Measurements from ENCODE around the gene FGF11.
"Not testable (repeated sequence)": the region's sequence is repeated elsewhere in the genome, so short reads cannot be mapped to it uniquely, and the experiment has no call there.

FGF11 gene

DNA sequence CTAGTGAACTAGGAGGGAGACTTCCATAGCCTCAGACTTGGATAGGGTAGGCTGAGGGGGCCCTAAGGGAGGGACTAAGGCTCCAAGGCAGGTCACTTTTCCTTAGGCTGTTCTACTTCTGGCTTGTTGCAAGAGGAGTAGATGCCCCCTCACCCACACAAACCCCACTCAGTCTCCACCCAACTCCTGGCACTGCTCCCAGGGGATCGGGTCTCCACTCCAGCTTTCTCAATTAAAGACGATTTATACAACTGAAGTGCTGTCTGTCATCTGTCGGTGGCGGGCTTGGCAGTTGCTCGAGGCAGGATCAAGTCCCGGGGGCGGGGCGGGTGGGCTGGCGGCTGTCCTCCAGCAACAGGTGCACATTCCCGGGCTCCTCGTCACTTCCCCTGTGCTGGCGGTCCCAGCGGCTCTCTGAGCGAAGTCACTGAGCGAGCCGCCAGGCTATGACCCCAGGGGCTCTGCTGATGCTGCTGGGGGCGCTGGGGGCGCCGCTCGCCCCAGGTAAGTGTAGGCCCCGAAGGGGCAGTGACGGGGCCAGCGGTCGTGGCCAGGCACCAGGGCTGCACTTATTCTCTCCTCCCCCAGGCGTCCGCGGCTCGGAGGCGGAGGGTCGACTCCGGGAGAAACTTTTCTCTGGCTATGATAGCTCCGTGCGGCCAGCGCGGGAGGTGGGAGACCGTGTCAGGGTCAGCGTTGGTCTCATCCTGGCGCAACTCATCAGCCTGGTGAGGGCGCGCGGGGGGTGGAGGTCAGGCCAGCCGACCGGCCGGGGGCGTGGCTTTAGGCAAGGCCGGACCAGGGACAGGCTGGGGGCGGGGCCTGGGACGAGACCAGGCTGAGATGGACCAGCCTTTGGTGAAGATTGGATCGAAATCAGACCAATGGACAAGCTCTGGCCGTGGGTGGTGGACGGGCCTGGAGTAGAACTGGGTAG is 5.6 kb downstream of the FGF11 start, which contains the start of gene CHRNB1:
CHRNB1 (plus strand) TSS at position 380 of the 937 bp plus-strand sequence; CDS start at position 447, 67 bp downstream.
- FAIRE-seq (peak; percentile 73), DNase-seq (ENCODE audit: extremely low spot score, insufficient read length, low read depth) (no peak)

- no peak for DNase-seq (ENCODE audit: extremely low spot score, insufficient read length, low read depth)
- FAIRE-seq = peak; percentile 42
These were observed 6.3 kb downstream of the FGF11 start for GRCh38 chr17:7445619-7445968.

DNA sequence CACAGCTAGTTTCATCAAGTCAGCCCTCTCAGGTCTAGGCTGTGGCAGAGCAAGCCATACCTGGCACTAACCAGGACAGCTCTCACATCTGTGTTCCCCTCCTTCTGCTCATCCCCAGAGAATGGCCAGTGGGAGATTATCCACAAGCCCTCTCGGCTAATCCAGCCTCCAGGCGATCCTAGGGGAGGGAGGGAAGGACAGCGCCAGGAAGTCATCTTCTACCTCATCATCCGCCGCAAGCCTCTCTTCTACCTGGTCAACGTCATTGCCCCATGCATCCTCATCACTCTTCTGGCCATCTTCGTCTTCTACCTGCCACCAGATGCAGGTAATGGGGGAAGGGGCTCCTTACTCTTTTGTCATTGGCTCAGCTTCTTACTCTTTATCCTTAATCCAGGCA is 9.1 kb downstream of the FGF11 start:
- FAIRE-seq = no peak

DNA sequence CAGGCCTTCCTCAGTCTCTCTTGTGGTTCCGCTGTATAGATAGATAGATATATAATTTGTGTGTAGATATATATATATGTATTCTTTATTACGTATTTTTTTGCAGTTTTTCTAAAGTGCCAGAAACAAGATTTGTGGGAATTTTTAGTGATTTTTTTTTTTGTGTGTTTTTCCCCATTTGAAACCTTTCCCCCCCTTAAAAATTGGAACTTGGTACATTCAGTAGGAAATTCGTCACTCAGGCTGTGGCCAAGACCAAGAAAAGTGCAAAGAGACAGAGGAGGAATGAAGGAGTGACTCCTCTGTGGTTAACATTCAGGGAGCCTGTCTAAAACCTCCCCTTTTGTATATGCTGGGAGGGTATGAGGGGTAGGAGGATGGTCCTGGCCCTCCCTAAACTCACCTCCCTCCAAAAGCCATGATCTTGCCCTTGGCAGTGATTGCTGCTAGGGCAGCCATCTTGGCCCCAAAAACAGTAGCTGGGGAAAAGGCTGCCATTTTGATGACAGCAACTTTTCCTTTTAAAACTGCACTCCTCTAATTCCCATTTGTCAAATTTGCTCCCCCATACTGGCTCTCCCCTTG is 20.7 kb downstream of the FGF11 start:
- DNase-seq (ENCODE audit: extremely low spot score, insufficient read length, low read depth) = no peak
- no peak for FAIRE-seq

More for the DNA sequence above, 9.1 kb downstream of the FGF11 start:
- DNase-seq (ENCODE audit: extremely low spot score, insufficient read length, low read depth) = no peak

DNA sequence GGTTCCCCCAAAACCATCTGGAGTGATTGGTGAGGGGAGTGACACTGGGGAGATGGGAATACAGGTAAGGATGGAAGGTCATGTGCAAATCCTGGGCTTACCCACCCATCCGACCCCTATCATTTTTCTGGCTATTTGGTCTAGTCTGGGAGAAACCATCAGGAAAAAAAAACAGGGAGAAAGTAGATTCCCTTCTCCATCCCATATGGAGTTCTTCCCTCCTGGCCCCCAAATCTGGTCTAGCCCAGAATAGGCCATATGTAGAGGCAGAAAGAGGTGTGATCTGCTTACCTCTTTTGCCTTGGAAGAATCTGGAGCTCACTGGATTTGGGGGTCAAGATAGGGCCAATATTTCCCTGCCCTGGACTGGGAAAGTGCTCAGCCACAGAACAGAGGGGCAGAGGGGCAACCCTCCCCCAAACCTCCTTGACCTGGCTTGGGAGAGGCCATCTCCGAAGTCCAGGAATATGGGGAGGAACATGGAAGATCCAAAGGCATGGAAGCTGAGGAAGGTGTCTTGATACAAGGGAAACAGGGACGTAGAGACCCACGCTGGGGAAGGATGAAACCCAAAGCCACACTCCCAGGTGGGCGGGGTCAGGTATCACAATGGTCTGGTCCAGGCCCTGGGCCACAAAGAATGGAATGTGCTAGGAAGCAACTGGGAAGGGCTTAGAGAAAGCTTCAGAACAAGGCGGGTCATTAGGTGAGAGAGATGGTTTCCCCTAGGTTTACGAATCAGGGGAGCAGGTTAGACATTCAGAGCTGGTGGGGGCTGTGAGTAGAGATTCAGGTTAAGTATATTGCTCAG is 21.7 kb downstream of the FGF11 start:
- DNase-seq (ENCODE audit: extremely low spot score, insufficient read length, low read depth) (no peak), FAIRE-seq (no peak)

DNA sequence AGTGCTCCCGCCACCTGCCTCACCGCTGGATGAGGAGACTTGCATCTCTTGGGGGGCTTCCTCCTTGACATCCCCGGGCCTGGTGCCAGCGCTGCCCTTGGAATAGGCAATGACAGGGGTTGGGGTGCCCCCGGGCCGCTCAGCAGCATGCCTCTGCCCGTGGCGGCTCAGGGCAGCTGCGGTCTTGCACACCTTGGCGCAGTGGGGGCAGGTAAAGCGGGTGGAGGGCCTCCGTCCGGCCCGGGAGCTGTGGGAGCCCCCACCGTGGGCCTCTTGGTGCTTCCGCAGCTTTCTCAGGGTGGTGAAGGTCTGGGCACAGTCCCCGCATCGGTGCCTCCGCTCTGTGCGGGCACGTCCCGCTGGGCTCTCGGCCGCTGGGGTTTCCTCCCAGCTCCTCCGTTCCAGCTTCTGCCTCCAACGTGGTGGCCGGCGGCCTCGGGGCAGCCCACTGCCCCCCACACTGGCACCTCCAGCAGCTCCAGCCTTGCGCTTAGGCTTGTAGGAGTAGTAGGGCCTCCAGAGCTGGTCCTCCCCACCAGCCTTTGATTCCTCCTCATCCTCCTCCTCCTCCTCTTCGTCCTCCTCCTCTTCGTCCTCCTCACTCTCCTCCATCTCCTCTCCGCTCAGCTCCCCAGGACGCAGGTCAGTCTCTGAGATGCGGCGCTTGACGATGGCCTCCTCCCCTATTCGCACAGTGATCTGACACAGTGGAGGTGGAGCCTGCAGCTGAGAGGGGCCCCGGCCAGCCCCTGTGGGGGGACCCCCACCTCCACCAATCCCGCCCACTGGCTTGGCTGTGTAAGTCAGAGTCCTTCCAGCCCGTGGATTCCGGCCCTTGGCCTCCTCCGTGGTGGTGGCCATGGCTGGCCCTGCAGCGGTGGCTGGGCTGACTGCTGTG is 23.4 kb downstream of the FGF11 start:
- DNase-seq (ENCODE audit: extremely low spot score, insufficient read length, low read depth) (no peak), FAIRE-seq (no peak)

- DNase-seq (ENCODE audit: extremely low spot score, insufficient read length, low read depth) (no peak), FAIRE-seq (no peak)
These were observed 24.1 kb downstream of the FGF11 start for GRCh38 chr17:7463372-7463846.

- FAIRE-seq (no peak), DNase-seq (ENCODE audit: extremely low spot score, insufficient read length, low read depth) (no peak)
These were observed 24.8 kb downstream of the FGF11 start for GRCh38 chr17:7464081-7464480.

DNA sequence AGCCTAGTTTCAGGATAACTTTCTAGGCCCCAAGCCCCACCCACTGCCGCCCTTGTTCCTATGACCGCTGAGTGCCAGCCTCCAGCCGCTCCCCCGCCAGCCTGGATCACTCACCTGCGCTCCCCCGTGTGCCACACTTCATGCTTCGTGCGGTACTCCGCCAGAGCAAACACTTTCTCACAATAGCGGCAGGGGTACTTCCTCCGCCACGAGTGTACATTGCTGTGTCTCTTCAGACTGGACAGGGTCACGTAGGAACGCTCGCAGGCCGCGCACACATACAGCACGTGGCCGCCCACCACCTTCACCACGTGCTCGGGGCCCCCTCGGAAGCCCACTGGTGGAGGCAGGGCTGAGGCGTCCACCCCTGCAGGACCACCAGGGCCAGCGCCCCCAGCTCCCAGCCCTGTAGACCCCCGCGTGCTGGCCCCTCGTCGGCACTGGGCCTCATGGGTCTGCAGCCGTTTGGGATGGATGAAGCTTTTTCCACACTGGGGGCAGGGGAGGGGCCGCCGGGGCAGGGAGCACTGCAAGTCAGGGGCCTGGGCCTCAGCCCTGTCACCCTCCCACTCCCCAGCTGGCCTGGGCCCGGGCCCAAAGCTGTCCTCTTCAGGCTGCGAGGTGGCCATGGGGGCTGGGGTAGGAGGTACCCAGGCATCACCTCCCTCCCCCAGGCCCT is 26.4 kb downstream of the FGF11 start:
- DNase-seq (ENCODE audit: extremely low spot score, insufficient read length, low read depth) (no peak), FAIRE-seq (no peak)

- FAIRE-seq (no peak), DNase-seq (ENCODE audit: extremely low spot score, insufficient read length, low read depth) (no peak)
These were observed 27.0 kb downstream of the FGF11 start for GRCh38 chr17:7466318-7466638.

DNA sequence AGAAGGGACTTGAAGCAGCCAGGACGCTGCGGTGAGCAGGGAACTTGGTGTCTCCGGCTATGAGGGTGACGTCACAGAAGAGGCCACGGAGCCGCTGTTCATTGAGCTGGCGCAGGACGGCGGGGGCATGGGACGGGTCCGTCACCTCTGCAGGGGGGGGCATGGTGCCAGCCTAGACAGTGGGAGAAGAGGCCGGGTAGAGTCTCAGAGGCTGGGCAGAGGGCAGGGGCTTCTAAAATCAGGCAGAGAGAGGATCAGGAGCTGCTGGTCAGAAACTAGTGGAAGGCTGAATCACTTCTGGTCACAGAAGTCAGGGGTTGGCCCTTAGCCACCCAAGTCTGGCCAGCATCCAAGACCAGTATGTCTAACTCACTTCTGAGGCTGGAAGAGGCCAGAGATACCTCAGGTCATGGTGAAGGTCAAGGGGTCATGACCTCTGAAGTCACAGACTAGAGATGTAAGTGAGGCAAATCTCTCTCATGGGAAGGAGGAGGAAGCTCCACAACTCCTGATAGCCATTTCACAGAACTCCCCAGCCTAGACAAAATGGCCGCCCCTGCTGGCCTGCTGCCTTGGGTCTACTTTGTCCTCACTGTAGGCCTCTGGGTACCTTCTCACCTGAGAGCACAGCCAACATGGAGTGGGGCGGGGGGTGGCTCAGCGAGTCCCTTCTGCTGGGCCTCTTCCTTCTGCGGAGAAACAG is 27.5 kb downstream of the FGF11 start:
- DNase-seq (ENCODE audit: extremely low spot score, insufficient read length, low read depth) (no peak), FAIRE-seq (no peak)

- FAIRE-seq (no peak), DNase-seq (ENCODE audit: extremely low spot score, insufficient read length, low read depth) (no peak)
These were observed 28.2 kb downstream of the FGF11 start for GRCh38 chr17:7467498-7467897.

GRCh38 chr17:7468290-7468689 is 29.0 kb downstream of the FGF11 start:
- FAIRE-seq (no peak), DNase-seq (ENCODE audit: extremely low spot score, insufficient read length, low read depth) (no peak)

DNA sequence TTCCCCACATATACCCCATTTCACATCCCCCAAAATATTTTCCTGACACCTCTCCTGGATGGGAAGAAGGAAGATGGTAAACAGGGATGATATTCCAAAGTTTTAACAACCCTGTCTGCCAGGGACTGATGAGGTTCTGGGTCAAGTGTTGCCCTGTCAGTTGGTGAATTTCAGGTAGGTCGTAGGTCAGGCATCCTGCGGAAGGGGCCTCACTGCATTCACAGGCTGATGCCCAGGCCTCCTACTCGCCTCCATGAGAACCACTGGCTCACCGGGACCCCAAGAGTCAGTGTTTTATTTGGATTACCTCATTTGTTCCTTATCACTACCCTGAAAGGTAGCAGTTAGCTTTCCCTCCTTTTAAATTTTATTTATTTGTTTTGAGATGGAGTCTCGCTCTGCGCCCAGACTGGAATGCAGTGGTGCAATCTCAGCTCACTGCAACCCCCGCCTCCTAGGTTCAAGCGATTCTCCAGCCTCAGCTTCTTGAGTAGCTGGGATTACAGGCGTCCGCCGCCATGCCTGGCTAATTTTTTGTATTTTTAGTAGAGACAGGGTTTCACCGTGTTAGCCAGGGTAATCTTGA is 29.6 kb downstream of the FGF11 start:
- FAIRE-seq (no peak), DNase-seq (ENCODE audit: extremely low spot score, insufficient read length, low read depth) (no peak)

GRCh38 chr17:7469843-7470242 is 30.5 kb downstream of the FGF11 start:
- not testable (repeated sequence) for FAIRE-seq; DNase-seq (ENCODE audit: extremely low spot score, insufficient read length, low read depth)

DNA sequence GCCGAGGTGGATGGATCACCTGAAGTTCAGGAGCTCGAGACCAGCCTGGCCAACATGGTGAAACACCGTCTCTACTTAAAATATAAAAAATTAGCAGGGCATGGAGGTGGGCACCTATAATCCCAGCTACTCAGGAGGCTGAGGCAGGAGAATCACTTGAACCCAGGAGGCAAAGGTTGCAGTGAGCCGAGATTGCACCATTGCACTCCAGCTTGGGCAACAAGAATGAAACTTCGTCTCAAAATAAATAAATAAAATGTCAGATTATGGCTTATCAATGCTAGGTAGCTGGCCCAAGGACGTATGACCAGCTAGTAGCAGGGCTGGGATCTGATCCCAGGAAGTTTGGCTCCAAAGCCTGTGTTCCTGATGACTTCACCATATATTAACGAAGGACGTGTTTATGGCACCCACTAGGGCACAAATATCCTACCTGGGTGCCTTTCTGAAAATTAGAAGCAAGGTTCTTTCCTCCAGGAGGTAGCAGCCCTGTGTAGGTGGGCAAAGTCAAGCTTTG is 31.2 kb downstream of the FGF11 start:
- not testable (repeated sequence) for FAIRE-seq; DNase-seq (ENCODE audit: extremely low spot score, insufficient read length, low read depth)

- DNase-seq (ENCODE audit: extremely low spot score, insufficient read length, low read depth) (no peak), FAIRE-seq (no peak)
These were observed 32.4 kb downstream of the FGF11 start for GRCh38 chr17:7471729-7472128.

DNA sequence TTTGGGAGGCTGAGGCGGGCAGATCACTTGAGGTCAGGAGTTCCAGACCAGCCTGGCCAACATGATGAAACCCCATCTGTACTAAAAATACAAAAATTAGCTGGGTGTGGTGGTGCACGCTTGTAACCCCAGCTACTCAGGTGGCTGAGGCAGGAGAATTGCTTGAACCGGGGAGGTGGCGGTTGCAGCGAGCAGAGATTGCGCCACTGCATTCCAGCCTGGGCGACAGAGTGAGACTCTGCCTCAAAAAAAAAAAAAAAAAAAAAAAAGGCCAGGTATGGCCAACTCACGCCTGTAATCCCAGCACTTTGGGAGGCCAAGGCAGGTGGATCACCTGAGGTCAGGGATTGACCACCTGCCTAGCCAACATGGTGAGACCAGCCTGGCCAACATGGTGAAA is 35.5 kb downstream of the FGF11 start:
- not testable (repeated sequence) for FAIRE-seq; DNase-seq (ENCODE audit: extremely low spot score, insufficient read length, low read depth)

All from GM18507 (cell line).